MM.1S (cell line): ENCODE results near the gene GPX4.

ENCODE experiments used
- DNase-seq: peaks from one replicate; pipeline ENCODE4 v3.0.0-alpha.2; 2015
- H2AFZ ChIP-seq: fragments of 300-600 bp; sonication (generic); 2 replicates; pipeline ENCODE4 v1.6.0; 2016; ENCODE audit warnings: antibody characterized with exemption, low read length
- H3F3A ChIP-seq: fragments of 300-600 bp; sonication (generic); 2 replicates; pipeline ENCODE4 v1.6.1; 2016; ENCODE audit warnings: mild to moderate bottlenecking, antibody characterized with exemption, low read length, moderate library complexity, mixed read lengths; ENCODE audit not compliant: insufficient read depth
- H3K27ac ChIP-seq: fragments of 300-600 bp; sonication (generic); 2 replicates; pipeline ENCODE4 v1.5.1; 2016; ENCODE audit warnings: mild to moderate bottlenecking, low read length
- H3K27me3 ChIP-seq: fragments of 300-600 bp; sonication (generic); replicated peaks from 2 replicates; pipeline ENCODE4 v1.6.0; 2016; ENCODE audit warnings: low read length; ENCODE audit not compliant: insufficient read depth
- H3K36me3 ChIP-seq: fragments of 300-600 bp; sonication (generic); replicated peaks from 2 replicates; pipeline ENCODE4 v1.6.1; 2016; ENCODE audit warnings: mild to moderate bottlenecking, low read length, mixed read lengths; ENCODE audit not compliant: insufficient read depth
- H3K4me1 ChIP-seq: fragments of 300-600 bp; sonication (generic); 2 replicates; pipeline ENCODE4 v1.6.1; 2016; ENCODE audit warnings: low read length, mixed read lengths
- H3K4me2 ChIP-seq: fragments of 300-600 bp; sonication (generic); 2 replicates; pipeline ENCODE4 v1.6.0; 2016; ENCODE audit warnings: low read depth, low read length
- H3K4me3 ChIP-seq: fragments of 300-600 bp; sonication (generic); 2 replicates; pipeline ENCODE4 v1.5.1; 2016; ENCODE audit warnings: low read length, mixed read lengths
- H3K79me2 ChIP-seq: fragments of 300-600 bp; sonication (generic); 2 replicates; pipeline ENCODE4 v1.6.1; 2016; ENCODE audit warnings: mixed run types, low read length, mixed read lengths
- H3K9ac ChIP-seq: fragments of 300-600 bp; sonication (generic); 2 replicates; pipeline ENCODE4 v1.6.1; 2016; ENCODE audit warnings: low read length, mixed read lengths
- H3K9me2 ChIP-seq: fragments of 300-600 bp; sonication (generic); replicated peaks from 2 replicates; pipeline ENCODE4 v1.6.1; 2016; ENCODE audit warnings: mild to moderate bottlenecking, low read length, mixed read lengths; ENCODE audit not compliant: insufficient read depth
- H3K9me3 ChIP-seq: fragments of 300-600 bp; sonication (generic); replicated peaks from 2 replicates; pipeline ENCODE4 v1.6.1; 2016; ENCODE audit warnings: mild to moderate bottlenecking, low read length, mixed read lengths; ENCODE audit not compliant: insufficient read depth
- H4K20me1 ChIP-seq: fragments of 300-600 bp; sonication (generic); 2 replicates; pipeline ENCODE4 v1.6.1; 2016; ENCODE audit warnings: mild to moderate bottlenecking, low read length, moderate library complexity, mixed read lengths; ENCODE audit not compliant: insufficient read depth
- CTCF ChIP-seq: fragments of 300-600 bp; sonication (generic); IDR thresholded peaks from 2 replicates; pipeline ENCODE4 v1.5.1; 2016; ENCODE audit warnings: antibody characterized with exemption, low read length, mixed read lengths
- EZH2 ChIP-seq: fragments of 300-600 bp; sonication (generic); optimal IDR thresholded peaks from 2 replicates; pipeline ENCODE3; 2017; ENCODE audit warnings: low read depth, mild to moderate bottlenecking, antibody characterized with exemption, low read length, mixed read lengths
- EZH2phosphoT487 ChIP-seq: fragments of 300-600 bp; sonication (generic); IDR thresholded peaks from 2 replicates; pipeline ENCODE4 v1.6.1; 2018; ENCODE audit warnings: antibody characterized with exemption, low read length

Gene GPX4

DNA sequence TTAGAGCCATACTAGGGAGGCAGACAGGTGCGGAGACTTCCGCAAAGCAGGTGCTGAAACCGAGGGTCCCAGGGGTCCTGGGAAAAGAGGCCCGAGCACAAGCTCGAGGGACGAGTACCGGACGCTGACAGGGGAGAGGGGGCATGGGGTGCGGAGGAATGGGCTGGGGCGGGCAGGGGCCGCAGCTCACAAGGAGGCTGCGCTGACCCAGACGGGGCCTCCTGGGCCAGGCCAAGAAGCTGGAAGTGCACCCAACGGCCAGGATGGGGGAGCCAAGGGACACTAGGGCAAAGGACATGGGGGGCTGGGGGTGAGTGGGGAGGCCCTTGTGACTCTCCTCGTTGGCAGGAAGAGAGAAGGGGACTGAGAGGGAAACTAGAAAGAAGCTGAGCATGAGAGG is 10.5 kb upstream of the GPX4 start:
- H3K9ac ChIP-seq: no peak overlapping the region
- no peaks in the 10 kb centered on the region for H3K9me3 ChIP-seq
- H3K4me2 ChIP-seq: peak overlapping the region; percentile 63; the same call in 1 of the 2 replicates
- TF ChIP-seq EZH2 (no peak), CTCF (no peak), EZH2phosphoT487 (no peak)
- H3K4me1 ChIP-seq: peaks cover 13% of the 10 kb centered on the region
- H3K79me2 ChIP-seq: peaks cover 38% of the 10 kb centered on the region
- 0 out of 2 replicates have a peak, but pooled peaks cover 11% of the 10 kb centered on the region for H3F3A ChIP-seq
- no peak overlapping the region for H3K27ac ChIP-seq
- no peak for DNase-seq
- H2AFZ ChIP-seq: no peak overlapping the region
- peaks cover 7% of the 10 kb centered on the region; the same call in 1 of the 2 replicates for H4K20me1 ChIP-seq
- H3K36me3 ChIP-seq: peaks cover 5% of the 10 kb centered on the region; the same call in 1 of the 2 replicates
- no peak overlapping the region for H3K4me3 ChIP-seq
- H3K9me2 ChIP-seq: no peaks in the 10 kb centered on the region
- H3K27me3 ChIP-seq: no peaks in the 10 kb centered on the region

- no peaks in the 10 kb centered on the region for H3K9me2 ChIP-seq
- peaks cover under 1% of the 10 kb centered on the region; the same call in 1 of the 2 replicates for H3K36me3 ChIP-seq
- peaks cover 13% of the 10 kb centered on the region for H3K4me1 ChIP-seq
- no peak overlapping the region for H2AFZ ChIP-seq
- H3K27ac ChIP-seq: no peak overlapping the region
- DNase-seq: no peak
- no peaks in the 10 kb centered on the region for H3K9me3 ChIP-seq
- peaks cover 38% of the 10 kb centered on the region for H3K79me2 ChIP-seq
- H3K9ac ChIP-seq: peak overlapping the region; percentile 79
- H3K4me3 ChIP-seq: peak overlapping the region; percentile 81
- peak overlapping the region; percentile 63 for H3K4me2 ChIP-seq
- H3F3A ChIP-seq: 0 out of 2 replicates have a peak, but pooled peaks cover 7% of the 10 kb centered on the region
- no peaks in the 10 kb centered on the region for H3K27me3 ChIP-seq
- no peak for TF ChIP-seq EZH2phosphoT487
- TF ChIP-seq EZH2: no peak
- TF ChIP-seq CTCF: no peak
- peaks cover 7% of the 10 kb centered on the region; the same call in 1 of the 2 replicates for H4K20me1 ChIP-seq
Observed at GRCh38 chr19:1093811-1094553, 9.8 kb upstream of the GPX4 start.

DNA sequence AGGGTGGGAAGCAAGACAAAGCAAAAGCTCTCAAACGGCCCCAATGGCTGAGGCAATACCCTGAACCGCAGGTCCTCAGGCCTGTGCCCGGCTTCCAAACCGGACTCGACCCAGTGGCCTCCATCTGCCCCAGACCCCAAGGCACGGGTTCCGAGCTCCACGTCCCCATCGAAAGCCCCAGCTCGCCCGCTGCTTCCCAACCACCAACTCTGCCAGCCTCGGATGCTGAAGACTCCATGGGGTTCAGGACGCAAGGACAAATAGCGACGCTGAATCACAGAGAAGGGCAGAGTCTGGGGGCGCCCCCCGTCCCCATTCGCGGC is 9.2 kb upstream of the GPX4 start:
- peak overlapping the region; percentile 81 for H3K4me3 ChIP-seq
- H3K4me2 ChIP-seq: peak overlapping the region; percentile 63
- 0 out of 2 replicates have a peak, but pooled peaks cover 7% of the 10 kb centered on the region for H3F3A ChIP-seq
- no peaks in the 10 kb centered on the region for H3K9me2 ChIP-seq
- H3K27me3 ChIP-seq: no peaks in the 10 kb centered on the region
- H3K9ac ChIP-seq: peak overlapping the region; percentile 79
- H3K79me2 ChIP-seq: peaks cover 38% of the 10 kb centered on the region
- peaks cover 13% of the 10 kb centered on the region for H3K4me1 ChIP-seq
- H3K27ac ChIP-seq: no peak overlapping the region
- no peak for DNase-seq
- TF ChIP-seq EZH2 (no peak), EZH2phosphoT487 (no peak), CTCF (no peak)
- H2AFZ ChIP-seq: no peak overlapping the region
- no peaks in the 10 kb centered on the region for H3K9me3 ChIP-seq
- peaks cover 7% of the 10 kb centered on the region; the same call in 1 of the 2 replicates for H4K20me1 ChIP-seq
- H3K36me3 ChIP-seq: no peaks in the 10 kb centered on the region
